Dendritic cell treated with granulocyte-macrophage colony-stimulating factor and Interleukin-4, amounts not matched to agents 40 ng/mL and 50 ng/mL, for 4 days (primary cell): ENCODE results near the gene AFF4.

Experiments used
- H3K27ac Mint-ChIP-seq: one replicate; pipeline ENCODE4 v1.8.0; 2022; ENCODE audit warnings: mild to moderate bottlenecking, mixed read lengths
- H3K27me3 Mint-ChIP-seq: one replicate; pipeline ENCODE4 v1.8.0; 2022; ENCODE audit warnings: mild to moderate bottlenecking, mixed read lengths
- H3K36me3 Mint-ChIP-seq: one replicate; pipeline ENCODE4 v1.8.0; 2022; ENCODE audit warnings: low read depth, mixed read lengths
- H3K4me1 Mint-ChIP-seq: one replicate; pipeline ENCODE4 v1.8.0; 2022; ENCODE audit warnings: low read depth, mixed read lengths
- H3K4me3 Mint-ChIP-seq: one replicate; pipeline ENCODE4 v1.8.0; 2022; ENCODE audit warnings: mild to moderate bottlenecking, moderate library complexity, mixed read lengths
- H3K9me3 Mint-ChIP-seq: one replicate; pipeline ENCODE4 v1.8.0; 2022; ENCODE audit warnings: mixed read lengths
- intact Hi-C: fragments of 100-400 bp; cut with micrococcal nuclease; formaldehyde crosslinking; loops from one replicate; pipeline ENCODE4 v1.15.0; 2022

The AFF4 gene

GRCh38 chr5:132828846-132829494 lies 134.5 kb downstream of the AFF4 start:
- H3K36me3 Mint-ChIP-seq = peaks cover 21% of the 10 kb centered on the region
- peaks cover 28% of the 10 kb centered on the region for H3K4me1 Mint-ChIP-seq
- intact Hi-C loops = no loop called here
- peaks cover 77% of the 10 kb centered on the region for H3K27me3 Mint-ChIP-seq
- H3K4me3 Mint-ChIP-seq = peak overlapping the region; percentile 96
- no peaks in the 10 kb centered on the region for H3K9me3 Mint-ChIP-seq
- H3K27ac Mint-ChIP-seq = peak overlapping the region; percentile 77

- intact Hi-C loops = no loop called here
- H3K4me1 Mint-ChIP-seq = peaks cover 32% of the 10 kb centered on the region
- H3K27me3 Mint-ChIP-seq = peaks cover 84% of the 10 kb centered on the region
- no peak overlapping the region for H3K4me3 Mint-ChIP-seq
- no peak overlapping the region for H3K27ac Mint-ChIP-seq
- H3K36me3 Mint-ChIP-seq = peaks cover 21% of the 10 kb centered on the region
- no peaks in the 10 kb centered on the region for H3K9me3 Mint-ChIP-seq
Measured at GRCh38 chr5:132827943-132828673, 135.3 kb downstream of the AFF4 start.

- Mint-ChIP-seq H3K27me3 (peaks cover 89% of the 10 kb centered on the region), H3K36me3 (peaks cover 21% of the 10 kb centered on the region), H3K27ac (no peak overlapping the region), H3K4me1 (peaks cover 35% of the 10 kb centered on the region), H3K9me3 (no peaks in the 10 kb centered on the region), H3K4me3 (no peak overlapping the region)
- intact Hi-C loops = no loop called here
Measured at GRCh38 chr5:132826424-132827082, 136.9 kb downstream of the AFF4 start.

- Mint-ChIP-seq H3K4me1 (peaks cover 29% of the 10 kb centered on the region), H3K4me3 (no peak overlapping the region), H3K36me3 (peaks cover 21% of the 10 kb centered on the region), H3K27me3 (peaks cover 87% of the 10 kb centered on the region), H3K27ac (no peak overlapping the region), H3K9me3 (no peaks in the 10 kb centered on the region)
- intact Hi-C loops = no loop called here
Measured at GRCh38 chr5:132825834-132826391, 137.5 kb downstream of the AFF4 start.
